Activated CD4-positive, alpha-beta memory T cell treated with anti-CD3 and anti-CD28 coated beads for 36 hours (primary cell): ENCODE data around the gene FAM149B1. TPM values are rescaled to one million over a fixed set of nuclear protein-coding genes. Genes with fewer than 3 reads are reported as not detected.

Source experiments
- CTCF ChIA-PET: fragments of 350-600 bp; sonication (Branson Sonifier 250); formaldehyde crosslinking; loops from one replicate; lab custom pipeline; 2021; ENCODE audit warnings: antibody characterized with exemption, inconsistent platforms; lab: Charles Lee
- POLR2A ChIA-PET: fragments of 350-600 bp; sonication (Branson Sonifier 250); formaldehyde crosslinking; loops from one replicate; lab custom pipeline; 2021; ENCODE audit warnings: antibody characterized with exemption; lab: Charles Lee
- DNase-seq: peaks from one replicate; pipeline ENCODE4 v3.0.0-alpha.2; 2020
- H3K27ac Mint-ChIP-seq: one replicate; pipeline ENCODE4 v1.8.0; 2021; ENCODE audit warnings: mixed read lengths
- H3K27me3 Mint-ChIP-seq: one replicate; pipeline ENCODE4 v1.8.0; 2021; ENCODE audit warnings: mixed read lengths
- H3K36me3 Mint-ChIP-seq: one replicate; pipeline ENCODE4 v1.8.0; 2021; ENCODE audit warnings: mixed read lengths
- H3K4me1 Mint-ChIP-seq: one replicate; pipeline ENCODE4 v1.8.0; 2021; ENCODE audit warnings: low read depth, mixed read lengths
- H3K4me3 Mint-ChIP-seq: one replicate; pipeline ENCODE4 v1.8.0; 2021; ENCODE audit warnings: mild to moderate bottlenecking, mixed read lengths
- H3K9me3 Mint-ChIP-seq: one replicate; pipeline ENCODE4 v1.8.0; 2021; ENCODE audit warnings: mixed read lengths
- intact Hi-C: fragments of 100-400 bp; cut with micrococcal nuclease; formaldehyde crosslinking; loops from one replicate; pipeline ENCODE4 v1.15.1; 2023
- total RNA-seq, 2 experiments: library from RNA; stranded (reverse); gene quantifications; one replicate each; pipeline ENCODE4 v1.2.3, GENCODE V29; 2021

FAM149B1 gene
- total RNA-seq, 2 experiments from 2014 or later = 12.8 to 14.6 TPM

DNA sequence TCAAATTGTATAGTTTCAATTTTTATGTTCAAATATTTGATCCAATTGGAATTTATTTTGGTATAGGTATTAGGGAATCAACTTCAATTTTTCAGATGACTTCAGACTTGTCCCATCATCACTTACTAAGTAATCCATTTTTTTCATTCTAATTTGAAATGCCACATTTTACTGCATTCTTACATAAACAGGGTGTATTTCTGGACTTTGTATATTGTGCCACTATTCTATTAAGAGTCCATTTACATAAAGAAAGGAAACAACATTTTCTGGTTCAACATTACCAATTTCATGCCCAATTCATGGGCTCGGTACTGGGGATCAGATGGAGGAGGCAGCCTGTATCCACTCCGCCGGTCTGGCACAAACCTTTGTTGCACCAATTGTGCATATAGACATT lies 15.9 kb upstream of the FAM149B1 start:
- POLR2A ChIA-PET = no interaction called here
- CTCF ChIA-PET = no interaction called here
- Mint-ChIP-seq H3K4me3 (no peak overlapping the region), H3K4me1 (no peaks in the 10 kb centered on the region), H3K27ac (no peak overlapping the region), H3K36me3 (peaks cover 46% of the 10 kb centered on the region), H3K27me3 (no peaks in the 10 kb centered on the region), H3K9me3 (no peaks in the 10 kb centered on the region)
- no peak for DNase-seq
- intact Hi-C loops = no loop called here

DNA sequence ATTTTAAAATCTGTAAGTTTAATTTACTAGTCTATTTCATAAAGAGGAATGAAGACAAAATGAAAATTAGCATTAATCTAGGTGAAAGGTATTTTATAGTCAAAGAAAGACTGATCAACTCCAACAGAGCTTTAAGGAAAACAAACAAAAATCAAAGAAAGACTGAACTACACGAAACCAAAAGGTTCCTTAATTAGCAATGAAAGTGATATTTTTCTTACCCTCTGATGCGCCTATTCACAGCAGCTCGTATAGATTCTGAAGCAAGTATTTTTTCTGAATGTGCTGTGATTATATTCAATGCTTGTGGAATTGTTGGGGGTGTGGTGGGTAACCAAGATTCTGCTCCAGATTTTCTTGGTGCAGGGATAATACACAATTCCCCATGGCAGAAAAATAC lies 11.9 kb upstream of the FAM149B1 start:
- ChIA-PET POLR2A (no interaction called here), CTCF (interaction anchor here (0.6 to 6.2 kb wide), 2 partner anchors 60 to 203 kb away, joined by 3 to 62 read pairs; partner anchors contain the start of genes CFAP70 and P4HA1)
- H3K36me3 Mint-ChIP-seq = peaks cover 33% of the 10 kb centered on the region
- H3K27me3 Mint-ChIP-seq = no peaks in the 10 kb centered on the region
- no peak for DNase-seq
- no peaks in the 10 kb centered on the region for H3K9me3 Mint-ChIP-seq
- no peak overlapping the region for H3K4me3 Mint-ChIP-seq
- peaks cover 12% of the 10 kb centered on the region for H3K4me1 Mint-ChIP-seq
- intact Hi-C loops = no loop called here
- H3K27ac Mint-ChIP-seq = no peak overlapping the region

DNA sequence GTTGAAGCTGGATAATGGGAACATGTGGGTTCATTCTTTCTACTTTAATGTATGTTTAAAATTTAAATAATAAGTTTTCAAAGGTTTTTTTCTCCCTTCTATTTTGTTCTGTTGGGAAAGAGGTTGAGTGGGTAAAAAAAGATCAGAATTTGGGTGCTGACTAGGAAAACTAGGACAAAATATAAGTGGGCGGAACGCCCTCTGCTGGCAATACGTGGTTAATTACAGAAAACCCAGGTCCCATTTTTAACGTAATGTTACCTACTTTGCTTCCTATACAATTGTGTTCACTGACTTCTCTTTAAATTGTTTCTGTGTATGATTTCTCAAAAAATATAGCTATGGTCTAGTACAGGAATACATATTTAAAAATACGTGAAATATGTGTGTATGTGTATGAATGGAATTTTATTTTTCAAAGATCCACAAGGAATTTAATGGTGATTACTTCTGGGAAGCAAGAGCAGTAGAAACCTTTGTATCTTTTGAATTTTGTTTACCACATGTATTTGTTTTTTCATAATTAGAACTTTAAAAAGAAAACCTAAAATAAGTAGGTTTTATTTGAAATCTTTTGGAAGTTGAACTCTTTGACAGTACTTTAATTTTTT lies 8.8 kb upstream of the FAM149B1 start:
- H3K4me3 Mint-ChIP-seq = no peak overlapping the region
- DNase-seq = peak; percentile 69
- peaks cover 36% of the 10 kb centered on the region for H3K4me1 Mint-ChIP-seq
- no peaks in the 10 kb centered on the region for H3K9me3 Mint-ChIP-seq
- intact Hi-C loops = loop anchor here (1.0 kb wide), 1 partner anchor 63 kb away; the partner anchor contains the start of gene P4HA1
- ChIA-PET CTCF (interaction anchor here (0.6 to 6.2 kb wide), 24 partner anchors 9 to 970 kb away, joined by 3 to 62 read pairs (median 4); partner anchors contain the start of genes DNAJC9, ECD, FAM149B1 and MCU), POLR2A (no interaction called here)
- peaks cover 31% of the 10 kb centered on the region for H3K36me3 Mint-ChIP-seq
- no peak overlapping the region for H3K27ac Mint-ChIP-seq
- H3K27me3 Mint-ChIP-seq = no peaks in the 10 kb centered on the region

DNA sequence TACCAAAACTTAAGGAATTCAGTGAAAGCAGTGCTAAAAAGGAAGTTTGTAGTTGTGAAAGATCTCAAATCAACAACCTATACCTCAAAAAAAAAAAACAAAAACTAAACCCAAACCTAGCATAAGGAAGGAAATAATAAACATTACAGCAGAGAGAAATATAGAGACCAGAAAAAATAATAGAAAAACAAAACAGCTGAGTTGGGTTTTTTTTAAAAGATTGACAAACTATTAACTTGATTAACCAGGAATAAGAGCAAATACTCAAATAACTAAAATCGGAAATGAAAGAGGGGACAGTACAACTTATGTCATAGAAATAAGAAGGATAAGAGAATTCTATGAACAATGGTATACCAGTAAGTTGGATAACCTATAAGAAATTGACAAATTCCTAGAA lies 6.8 kb upstream of the FAM149B1 start:
- ChIA-PET CTCF (interaction anchor here (1.1 to 6.2 kb wide), 2 partner anchors 9 to 65 kb away, joined by 4 to 62 read pairs; partner anchors contain the start of gene P4HA1), POLR2A (no interaction called here)
- H3K27ac Mint-ChIP-seq = no peak overlapping the region
- peaks cover 44% of the 10 kb centered on the region for H3K4me1 Mint-ChIP-seq
- no peaks in the 10 kb centered on the region for H3K9me3 Mint-ChIP-seq
- no peaks in the 10 kb centered on the region for H3K27me3 Mint-ChIP-seq
- H3K36me3 Mint-ChIP-seq = peaks cover 29% of the 10 kb centered on the region
- intact Hi-C loops = no loop called here
- no peak overlapping the region for H3K4me3 Mint-ChIP-seq
- no peak for DNase-seq

DNA sequence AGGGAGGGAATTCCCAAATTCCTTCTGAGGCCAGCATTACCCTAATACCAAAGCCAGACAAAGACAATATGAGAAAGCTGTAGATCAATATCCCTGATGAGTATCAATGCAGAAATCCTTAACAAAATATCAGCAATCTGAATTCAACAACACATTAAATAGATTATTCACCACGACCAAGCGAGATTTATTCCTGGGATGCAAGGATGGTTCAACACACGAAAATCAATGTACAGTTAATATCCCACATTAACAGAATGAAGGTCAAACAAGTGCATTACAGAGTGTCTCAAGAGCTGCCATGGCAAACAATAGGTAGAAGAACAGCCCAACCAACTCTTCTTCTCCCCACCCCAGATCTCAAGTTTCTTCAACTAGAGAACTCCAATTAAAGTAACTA lies 6.3 kb upstream of the FAM149B1 start:
- no peak for DNase-seq
- no peaks in the 10 kb centered on the region for H3K27me3 Mint-ChIP-seq
- peaks cover 30% of the 10 kb centered on the region for H3K36me3 Mint-ChIP-seq
- intact Hi-C loops = no loop called here
- peaks cover 50% of the 10 kb centered on the region for H3K4me1 Mint-ChIP-seq
- CTCF ChIA-PET = interaction anchor here (1.1 to 6.2 kb wide), 2 partner anchors 8 to 65 kb away, joined by 4 to 62 read pairs; partner anchors contain the start of gene P4HA1
- H3K27ac Mint-ChIP-seq = peak overlapping the region; percentile 28
- POLR2A ChIA-PET = no interaction called here
- no peak overlapping the region for H3K4me3 Mint-ChIP-seq
- no peaks in the 10 kb centered on the region for H3K9me3 Mint-ChIP-seq

DNA sequence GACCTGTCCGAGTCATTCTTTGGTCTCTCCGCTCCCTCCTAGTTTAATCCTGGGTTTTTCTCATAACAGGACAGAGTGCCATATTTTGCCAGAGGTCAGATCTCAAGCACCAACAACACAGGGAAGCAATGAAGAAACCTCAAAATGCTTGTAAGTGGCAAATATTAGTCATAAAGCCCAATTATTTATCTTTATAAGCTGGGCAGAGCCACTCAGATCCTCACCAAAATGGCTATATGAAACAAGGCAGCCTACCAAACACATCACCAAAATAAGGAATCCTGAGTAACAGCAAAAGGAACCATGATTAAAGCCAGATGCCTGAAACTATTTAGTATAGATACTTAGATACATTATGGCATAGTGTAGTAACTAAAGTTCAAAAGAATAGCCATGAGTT lies 4.8 kb upstream of the FAM149B1 start:
- Mint-ChIP-seq H3K4me3 (no peak overlapping the region), H3K36me3 (peaks cover 33% of the 10 kb centered on the region), H3K9me3 (peaks cover 2% of the 10 kb centered on the region), H3K27me3 (no peaks in the 10 kb centered on the region), H3K4me1 (peaks cover 59% of the 10 kb centered on the region), H3K27ac (peak overlapping the region; percentile 26)
- POLR2A ChIA-PET = interaction anchor here (1.9 kb wide), 1 partner anchor 68 kb away, joined by 8 read pairs; no protein-coding TSS in a partner anchor
- intact Hi-C loops = no loop called here
- CTCF ChIA-PET = interaction anchor here (0.6 to 1.3 kb wide), 3 partner anchors 8 to 68 kb away, joined by 3 to 4 read pairs (median 3); partner anchors contain the start of gene P4HA1
- no peak for DNase-seq

DNA sequence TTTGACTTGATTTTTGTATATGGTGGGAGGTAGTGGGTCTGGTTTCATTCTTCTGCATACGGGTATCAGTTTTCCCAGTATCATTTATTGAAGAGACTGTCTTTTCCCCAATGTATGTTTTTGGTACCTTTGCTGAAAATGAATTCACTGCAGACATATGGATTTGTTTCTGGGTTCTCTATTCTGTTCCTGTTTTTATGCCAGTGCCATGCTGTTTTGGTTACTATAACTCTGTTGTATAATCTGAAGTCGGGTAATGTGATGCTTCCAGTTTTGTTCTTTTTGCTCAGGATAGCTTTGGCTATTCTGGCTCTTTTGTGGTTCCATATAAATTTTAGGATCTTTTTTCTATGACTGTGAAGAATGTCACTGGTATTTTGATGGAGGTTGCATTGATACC lies 947 bp upstream of the FAM149B1 start:
- intact Hi-C loops = loop anchor here (2.0 to 5.0 kb wide), 2 partner anchors 55 to 70 kb away; partner anchors contain the start of genes NUDT13 and P4HA1
- no peaks in the 10 kb centered on the region for H3K27me3 Mint-ChIP-seq
- DNase-seq = no peak
- peaks cover 23% of the 10 kb centered on the region for H3K36me3 Mint-ChIP-seq
- peaks cover 2% of the 10 kb centered on the region for H3K9me3 Mint-ChIP-seq
- peaks cover 42% of the 10 kb centered on the region for H3K4me1 Mint-ChIP-seq
- ChIA-PET CTCF (interaction anchor here (2.0 to 2.2 kb wide), 2 partner anchors 9 to 71 kb away, joined by 10 to 20 read pairs; no protein-coding TSS in a partner anchor), POLR2A (no interaction called here)
- H3K27ac Mint-ChIP-seq = peak overlapping the region; percentile 97
- peak overlapping the region; percentile 100 for H3K4me3 Mint-ChIP-seq

DNA sequence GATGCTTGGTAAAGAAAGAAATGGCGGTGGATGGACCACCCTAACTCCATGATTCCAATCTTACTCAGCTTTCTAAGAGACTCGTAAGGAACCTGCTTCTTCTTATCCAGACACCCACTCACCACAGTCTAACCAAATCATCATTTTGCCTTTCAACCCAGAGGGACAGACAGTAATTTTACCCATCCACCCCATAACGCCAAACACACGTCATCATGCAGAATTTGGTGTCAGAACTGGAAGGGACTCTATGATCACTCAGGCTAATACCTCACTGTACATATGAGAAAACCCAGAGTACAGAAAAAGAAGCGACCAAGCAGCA lies 499 bp upstream of the FAM149B1 start:
- ChIA-PET POLR2A (no interaction called here), CTCF (interaction anchor here (1.1 to 2.2 kb wide), 3 partner anchors 9 to 72 kb away, joined by 3 to 20 read pairs (median 10); partner anchors contain the start of gene P4HA1)
- Mint-ChIP-seq H3K4me3 (peak overlapping the region; percentile 100), H3K27ac (peak overlapping the region; percentile 97), H3K36me3 (peaks cover 20% of the 10 kb centered on the region), H3K27me3 (no peaks in the 10 kb centered on the region), H3K4me1 (peaks cover 38% of the 10 kb centered on the region), H3K9me3 (peaks cover 2% of the 10 kb centered on the region)
- intact Hi-C loops = loop anchor here (2.0 to 5.0 kb wide), 2 partner anchors 55 to 71 kb away; partner anchors contain the start of genes NUDT13 and P4HA1
- DNase-seq = no peak

DNA sequence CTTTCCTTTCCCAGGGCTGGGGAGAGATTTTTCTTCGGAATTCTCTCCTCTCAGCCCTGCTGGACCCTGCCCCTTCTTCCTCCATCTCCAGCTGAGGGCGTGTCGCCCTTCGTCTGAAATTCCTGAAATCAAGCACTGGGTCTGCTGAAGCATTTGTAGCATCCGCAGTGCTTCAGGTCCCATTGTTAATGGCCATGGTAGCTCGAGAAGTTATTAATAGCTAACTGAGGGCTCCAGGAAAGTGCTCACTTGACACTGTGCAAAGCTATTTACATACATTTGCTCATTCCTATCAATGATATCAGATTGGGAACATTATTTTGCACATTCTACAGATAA lies 515 bp downstream of the FAM149B1 start:
- no peak for DNase-seq
- Mint-ChIP-seq H3K27ac (peak overlapping the region; percentile 81), H3K27me3 (no peaks in the 10 kb centered on the region), H3K36me3 (peaks cover 16% of the 10 kb centered on the region), H3K4me1 (peaks cover 32% of the 10 kb centered on the region), H3K4me3 (peak overlapping the region; percentile 100), H3K9me3 (peaks cover 2% of the 10 kb centered on the region)
- intact Hi-C loops = loop anchor here (1.0 to 5.0 kb wide), 3 partner anchors 56 to 814 kb away; partner anchors contain the start of genes DNAJB12, DNAJC9 and NUDT13
- ChIA-PET CTCF (interaction anchor here (1.1 to 2.2 kb wide), 3 partner anchors 10 to 73 kb away, joined by 3 to 20 read pairs (median 10); partner anchors contain the start of gene P4HA1), POLR2A (interaction anchor here (0.6 to 1.3 kb wide), 4 partner anchors 58 to 1010 kb away, joined by 3 to 10 read pairs (median 3); partner anchors contain the start of gene NUDT13)

DNA sequence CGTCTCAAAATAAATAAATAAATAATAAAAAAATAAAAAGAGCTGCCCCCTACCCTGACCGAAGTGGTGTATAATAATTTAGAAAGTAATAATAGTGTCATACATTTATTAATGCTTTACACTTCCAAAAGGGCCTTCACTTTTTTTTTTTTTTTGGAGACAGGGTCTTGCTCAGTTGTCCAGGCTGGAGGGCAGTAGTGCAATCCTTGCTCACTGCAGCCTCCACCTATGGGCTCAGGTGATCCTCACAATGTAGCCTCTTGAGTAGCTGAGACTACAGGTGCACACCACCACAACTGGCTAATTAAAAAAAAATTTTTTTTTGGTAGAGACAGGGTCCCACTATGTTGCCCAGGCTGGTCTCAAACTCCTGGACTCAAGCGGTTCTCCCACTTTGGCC lies 1.4 kb downstream of the FAM149B1 start:
- Mint-ChIP-seq H3K36me3 (peaks cover 12% of the 10 kb centered on the region), H3K27ac (no peak overlapping the region), H3K9me3 (peaks cover 2% of the 10 kb centered on the region), H3K4me1 (peaks cover 27% of the 10 kb centered on the region), H3K4me3 (peak overlapping the region; percentile 45), H3K27me3 (no peaks in the 10 kb centered on the region)
- intact Hi-C loops = loop anchor here (2.0 to 5.0 kb wide), 2 partner anchors 57 to 815 kb away; partner anchors contain the start of genes DNAJB12 and NUDT13
- DNase-seq = no peak
- POLR2A ChIA-PET = interaction anchor here (0.7 to 1.2 kb wide), 3 partner anchors 59 to 713 kb away, joined by 3 read pairs; partner anchors contain the start of gene NUDT13
- CTCF ChIA-PET = interaction anchor here (0.7 to 2.5 kb wide), 4 partner anchors 8 to 78 kb away, joined by 3 to 19 read pairs (median 4); partner anchors contain the start of genes DNAJC9 and P4HA1

DNA sequence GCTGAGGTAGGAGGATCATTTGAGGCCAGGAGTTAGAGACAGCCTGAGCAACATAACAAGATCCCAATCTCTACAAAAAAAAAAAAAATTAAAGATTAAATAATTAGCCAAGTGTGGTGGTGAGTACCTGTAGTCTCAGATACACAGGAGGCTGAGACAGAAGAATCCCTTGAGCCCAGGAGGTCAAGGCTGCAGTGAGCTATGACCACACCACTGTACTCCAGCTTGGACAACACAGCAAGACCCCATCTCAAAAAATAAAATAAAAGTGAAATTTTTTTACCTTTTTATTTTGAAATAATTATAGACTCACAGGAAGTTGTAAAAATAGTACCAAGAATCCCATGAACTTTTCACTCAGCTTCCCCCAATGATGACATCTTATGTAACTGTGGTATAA lies 4.9 kb downstream of the FAM149B1 start:
- intact Hi-C loops = no loop called here

More for the DNA sequence above, 4.9 kb downstream of the FAM149B1 start:
- CTCF ChIA-PET = no interaction called here
- Mint-ChIP-seq H3K4me3 (no peak overlapping the region), H3K27me3 (no peaks in the 10 kb centered on the region), H3K36me3 (peaks cover 1% of the 10 kb centered on the region), H3K9me3 (no peaks in the 10 kb centered on the region), H3K27ac (no peak overlapping the region), H3K4me1 (peaks cover 4% of the 10 kb centered on the region)
- POLR2A ChIA-PET = interaction anchor here (0.7 kb wide), 1 partner anchor 316 kb away, joined by 5 read pairs; no protein-coding TSS in a partner anchor
- no peak for DNase-seq
